ENCODE results near the gene RYR1. TPM values are rescaled to one million over a fixed set of nuclear protein-coding genes. Genes with fewer than 3 reads are reported as not detected.

RYR1 gene
- total and polyA plus RNA-seq, 10 of the 15 experiments (the other 5 are each of a cell fraction or from before 2014, with no cell fraction given): under 0.01 to 0.32 (median 0.07) TPM; not detected in 1

- ATAC-seq: peak; percentile 8; the same call in 2 of the 3 replicates
- no peak overlapping the region for H3K4me3 ChIP-seq
- no peaks in the 10 kb centered on the region for H4K20me1 ChIP-seq (ENCODE audit: control insufficient read depth, insufficient read depth)
- no peaks in the 10 kb centered on the region for H3K27me3 ChIP-seq (replicated peaks in 1 of 2; ENCODE audit: control insufficient read depth in 2 of 2, insufficient read depth in 2 of 2, low read length in 1 of 2)
- no TSS peak for BruUV-seq (replicated peaks)
- no peak overlapping the region; the same call in 1 of the 2 replicates for H3K4me2 ChIP-seq (ENCODE audit: control insufficient read depth, insufficient read depth)
- 4% methylated on average over 3 of the region's 3 CpGs for WGBS (ENCODE audit: insufficient coverage, insufficient replicate concordance, low lambda C conversion rate, missing lambda C conversion rate)
- H3K36me3 ChIP-seq (ENCODE audit: control insufficient read depth in 2 of 2, insufficient read depth in 2 of 2, low read length in 1 of 2): no peaks in the 10 kb centered on the region
- in situ Hi-C loops (cut with MboI) (loop anchor here (5.0 kb wide), 1 partner anchor 313 kb away; no protein-coding TSS in a partner anchor), intact Hi-C loops (cut with micrococcal nuclease; ENCODE audit: unreplicated experiment) (no loop called here)
- no peaks in the 10 kb centered on the region for H3K79me2 ChIP-seq (ENCODE audit: control insufficient read depth, insufficient read depth, low read length)
- ChIA-PET SMC1A (ENCODE audit: uncharacterized antibody, unreplicated experiment) (interaction anchor here (1.0 to 1.8 kb wide), 3 partner anchors 10 to 63 kb away, joined by 4 to 7 read pairs (median 4); partner anchors contain the start of gene MAP4K1), RAD21 (ENCODE audit: unreplicated experiment) (interaction anchor here (0.6 to 11.1 kb wide), 2 partner anchors 62 to 152 kb away, joined by 3 to 135 read pairs; partner anchors contain the start of genes EIF3K, FAM98C and MAP4K1), POLR2A (interaction anchor here (0.6 to 12.2 kb wide), 3 partner anchors 63 to 294 kb away, joined by 4 to 135 read pairs (median 5); partner anchors contain the start of genes EIF3K and MAP4K1), CTCF (interaction anchor here (4.1 to 7.2 kb wide), 2 partner anchors 10 to 80 kb away, joined by 27 to 67 read pairs; no protein-coding TSS in a partner anchor)
- no peak overlapping the region for H3K9ac ChIP-seq (ENCODE audit: control insufficient read depth, insufficient read depth, low read length)
- no peak overlapping the region for H3K27ac ChIP-seq (ENCODE audit: control insufficient read depth, insufficient read depth)
- H2AFZ ChIP-seq (ENCODE audit: control insufficient read depth, low read depth, low read length): no peak overlapping the region
- H3K9me3 ChIP-seq (replicated peaks; ENCODE audit: control insufficient read depth, insufficient read depth, low read length): no peaks in the 10 kb centered on the region
- peak; percentile 27 for FAIRE-seq
- DNase-seq (ENCODE audit: low read depth, low spot score): peak; percentile 40
- H3K4me1 ChIP-seq (ENCODE audit: control insufficient read depth, insufficient read depth, low read length): peaks cover 49% of the 10 kb centered on the region
- no peak for TF ChIP-seq NFXL1 (IDR thresholded peaks at IDR 0.05; ENCODE audit: borderline replicate concordance)
- peak; percentile 69 for TF ChIP-seq IKZF1 (conservative IDR thresholded peaks at IDR 0.05)
- TF ChIP-seq BACH1 (IDR thresholded peaks at IDR 0.05; ENCODE audit: borderline replicate concordance): no peak
- TF ChIP-seq SRF (IDR thresholded peaks at IDR 0.05; ENCODE audit: low read depth in 2 of 2, low read length in 2 of 2): no peak
- no peak for TF ChIP-seq SIN3A (IDR thresholded peaks at IDR 0.05; ENCODE audit: low read depth, low read length)
- no peak for TF ChIP-seq YY1 (IDR thresholded peaks at IDR 0.05; ENCODE audit: low read depth, low read length)
- TF ChIP-seq RBBP5 (conservative IDR thresholded peaks at IDR 0.05): no peak
- TF ChIP-seq SUPT20H (IDR thresholded peaks at IDR 0.05; ENCODE audit: borderline replicate concordance, control insufficient read depth, low read depth, low read length): no peak
- TF ChIP-seq PKNOX1 (IDR thresholded peaks at IDR 0.05): no peak
- peak; percentile 80 for TF ChIP-seq DPF2 (IDR thresholded peaks at IDR 0.05)
- TF ChIP-seq USF1 (IDR thresholded peaks at IDR 0.05; ENCODE audit: borderline replicate concordance, extremely low read length, insufficient read depth, low read depth, low read length): no peak
- TF ChIP-seq WRNIP1 (IDR thresholded peaks at IDR 0.05; ENCODE audit: borderline replicate concordance, low read depth, low read length): no peak
- TF ChIP-seq POLR2AphosphoS2 (IDR thresholded peaks at IDR 0.05; ENCODE audit: low read depth, low read length): no peak
- TF ChIP-seq MYC (IDR thresholded peaks at IDR 0.05; ENCODE audit: insufficient read depth, insufficient read length, insufficient replicate concordance, low read length, severe bottlenecking): no peak
- TF ChIP-seq IRF3 (IDR thresholded peaks at IDR 0.05): no peak
- TF ChIP-seq NBN (IDR thresholded peaks at IDR 0.05): no peak; the same call in 1 of the 2 replicates
- no peak for TF ChIP-seq BCL3 (IDR thresholded peaks at IDR 0.05; ENCODE audit: borderline replicate concordance, insufficient read depth, low read depth, low read length, poor library complexity, severe bottlenecking)
These were observed 121.2 kb downstream of the RYR1 start for GRCh38 chr19:38554676-38555141.
